Eye (tissue), 1 donor: ENCODE results near the gene NRP2.

Source experiments
- DNase-seq: peaks from one replicate; pipeline ENCODE4 v3.0.0-alpha.2; 2015

Gene NRP2

GRCh38 chr2:205713086-205713485 is 30.8 kb downstream of the NRP2 start:
- DNase-seq: no peak

DNA sequence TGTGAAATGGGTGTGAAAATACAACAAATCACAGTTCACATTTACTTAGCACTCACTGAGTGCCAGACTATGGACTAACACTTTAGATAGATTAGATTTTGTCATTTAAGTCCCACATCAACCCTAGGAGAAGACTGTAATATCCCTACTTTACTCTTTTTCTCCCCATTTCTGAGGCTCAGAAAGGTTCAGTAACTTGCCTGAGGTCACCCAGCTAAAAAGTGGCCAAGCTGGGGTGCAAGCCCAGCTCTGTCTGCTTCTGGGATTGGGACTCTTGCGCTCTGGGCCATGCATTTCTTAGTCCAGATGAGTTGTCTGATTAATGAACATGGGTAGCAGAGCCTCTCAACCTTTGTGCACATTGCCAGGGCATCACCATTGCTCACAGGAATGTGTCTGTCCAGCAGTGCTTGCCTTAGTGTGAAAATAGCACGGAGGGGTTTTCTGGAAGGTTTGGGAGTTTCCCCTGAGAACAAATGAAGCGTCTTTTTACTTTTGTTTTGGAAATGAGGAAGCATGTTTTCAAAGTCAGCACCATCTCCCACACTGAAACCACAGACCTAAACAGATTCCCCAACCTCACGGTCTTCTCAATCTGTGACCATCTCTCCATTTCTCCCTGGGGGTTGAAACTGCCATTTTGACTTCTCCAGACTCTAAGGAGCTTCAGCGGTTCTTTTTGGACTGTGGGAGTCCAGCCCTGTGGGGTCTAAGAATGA is 31.9 kb downstream of the NRP2 start:
- no peak for DNase-seq

DNA sequence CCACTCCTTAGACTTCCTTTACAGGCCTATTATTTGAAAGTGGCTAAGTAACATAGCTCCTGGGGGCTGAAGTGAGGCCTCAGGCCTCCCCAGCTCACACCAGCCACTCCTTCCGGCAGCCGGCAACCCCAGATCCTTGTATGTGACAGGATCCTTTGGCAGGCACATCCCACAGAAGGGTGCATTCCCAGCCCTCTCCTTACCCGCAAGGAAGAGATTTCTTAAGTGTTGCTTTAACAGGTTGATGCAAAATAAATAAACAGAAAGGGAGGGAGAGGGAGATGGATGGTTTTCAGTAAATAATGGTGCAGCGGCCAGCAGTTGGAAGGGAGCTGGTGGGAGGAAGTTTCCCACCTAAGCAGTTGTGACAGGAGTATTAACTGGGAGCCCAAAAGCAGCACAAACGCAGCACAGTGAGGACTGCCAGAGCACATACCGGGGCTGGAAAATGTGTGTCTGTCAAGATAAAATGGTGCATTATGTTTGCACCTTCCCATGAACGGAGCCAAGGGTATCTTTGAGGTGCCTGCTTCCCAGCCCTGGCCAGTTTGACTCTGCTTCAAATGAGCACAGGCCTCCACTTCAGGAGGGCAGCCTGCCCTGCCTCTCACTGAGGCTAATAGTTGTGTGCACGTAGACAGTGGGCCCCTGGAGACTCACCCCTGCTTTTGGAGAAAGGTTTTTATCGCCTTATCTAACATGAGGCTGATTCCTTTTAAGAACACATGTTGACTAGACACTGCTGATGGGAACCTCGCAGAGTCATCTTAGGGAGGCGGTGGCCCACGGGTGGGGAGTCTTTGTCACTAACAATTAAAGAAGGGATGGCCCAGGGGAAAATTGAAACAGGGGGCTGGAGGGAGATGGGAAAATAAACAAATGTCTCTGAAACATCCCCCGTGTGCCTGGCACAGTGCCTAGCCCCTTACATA is 32.8 kb downstream of the NRP2 start:
- no peak for DNase-seq

DNA sequence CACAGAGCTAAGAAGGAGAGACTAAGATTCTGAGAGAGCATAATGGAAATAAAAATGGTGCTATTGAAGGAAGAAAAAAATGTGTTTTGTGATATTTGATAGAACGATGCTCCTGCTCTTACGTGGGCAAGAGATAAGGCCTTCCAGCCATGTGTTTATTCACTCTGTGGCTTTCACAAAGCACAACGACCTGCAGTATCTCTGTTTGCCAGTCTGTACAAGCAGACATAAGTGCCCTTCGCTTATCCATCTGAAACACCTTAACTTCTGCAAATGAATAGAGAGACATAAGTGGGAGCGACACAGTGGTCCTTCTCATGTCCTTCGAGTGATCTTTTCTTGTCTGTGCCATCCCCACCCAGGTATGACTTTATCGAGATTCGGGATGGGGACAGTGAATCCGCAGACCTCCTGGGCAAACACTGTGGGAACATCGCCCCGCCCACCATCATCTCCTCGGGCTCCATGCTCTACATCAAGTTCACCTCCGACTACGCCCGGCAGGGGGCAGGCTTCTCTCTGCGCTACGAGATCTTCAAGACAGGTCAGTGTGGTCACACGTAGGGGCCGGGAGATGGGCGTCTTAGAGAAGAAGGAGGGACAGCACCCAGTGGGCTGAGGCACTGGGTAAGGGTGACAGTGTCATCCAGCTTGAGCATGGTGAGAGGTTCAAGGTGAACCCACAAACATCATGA is 33.7 kb downstream of the NRP2 start:
- DNase-seq: no peak

- no peak for DNase-seq
These were observed 35.0 kb downstream of the NRP2 start for GRCh38 chr2:205717175-205717846.

DNA sequence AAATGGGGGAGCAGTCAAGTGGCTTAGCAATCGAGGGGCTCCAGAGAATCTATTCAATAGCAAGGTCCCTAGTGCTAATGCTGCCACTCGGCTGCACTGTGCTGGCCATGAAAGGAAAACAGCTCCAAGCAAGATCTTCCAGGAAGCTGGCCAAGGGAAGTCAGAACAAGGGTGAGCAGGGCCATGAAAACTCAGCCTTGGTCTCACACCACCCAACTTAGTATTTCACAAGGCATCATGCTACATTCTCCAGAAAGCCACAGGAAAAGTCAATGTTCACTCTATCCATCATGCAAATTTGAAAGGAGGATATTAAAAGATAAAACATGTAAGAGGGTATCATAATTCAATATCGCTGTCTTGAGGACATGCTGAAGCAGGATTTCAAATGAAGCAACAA is 35.7 kb downstream of the NRP2 start:
- DNase-seq: no peak

GRCh38 chr2:205719847-205720246 is 37.5 kb downstream of the NRP2 start:
- DNase-seq: no peak

DNA sequence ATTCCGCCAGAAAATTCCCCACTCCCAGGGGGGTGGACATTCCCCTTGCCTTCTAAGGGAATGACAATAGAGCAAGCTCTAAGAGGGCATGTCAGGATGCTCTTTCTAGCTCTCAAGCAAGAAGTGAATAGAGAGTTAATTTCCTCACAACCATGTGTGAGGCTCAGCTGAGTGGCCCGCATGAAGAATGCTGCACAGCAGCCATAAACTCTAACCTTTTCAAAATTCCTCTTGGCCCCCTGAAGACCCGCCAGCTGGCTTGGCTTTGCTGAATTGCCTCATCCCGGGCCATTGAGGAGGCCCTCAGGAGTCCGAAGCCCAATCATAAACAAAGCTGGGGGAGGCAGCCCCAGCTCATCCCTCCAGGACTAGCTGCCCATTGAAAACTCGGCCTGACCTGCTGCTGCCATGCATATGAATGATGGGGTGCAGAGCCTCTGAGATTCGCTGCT is 38.2 kb downstream of the NRP2 start:
- no peak for DNase-seq

DNA sequence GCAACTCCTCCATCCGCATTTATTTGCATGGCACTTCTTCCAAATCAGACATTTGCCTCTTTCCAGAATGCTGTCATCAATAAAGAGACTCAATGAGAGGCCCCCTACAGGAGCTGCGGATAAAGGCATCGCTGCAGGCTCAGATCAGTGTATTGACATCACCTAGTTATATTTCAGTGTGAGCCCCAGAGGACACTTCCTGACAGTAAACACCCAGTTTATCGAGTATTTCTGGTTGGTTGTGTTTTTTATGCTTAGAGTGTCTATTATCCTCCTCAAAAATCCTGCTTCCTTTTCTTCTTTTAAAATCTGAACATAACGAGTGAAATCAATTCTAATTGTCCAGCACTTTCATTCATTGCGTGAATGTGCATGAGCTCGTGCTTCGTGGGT is 38.8 kb downstream of the NRP2 start:
- DNase-seq: peak; percentile 76

DNA sequence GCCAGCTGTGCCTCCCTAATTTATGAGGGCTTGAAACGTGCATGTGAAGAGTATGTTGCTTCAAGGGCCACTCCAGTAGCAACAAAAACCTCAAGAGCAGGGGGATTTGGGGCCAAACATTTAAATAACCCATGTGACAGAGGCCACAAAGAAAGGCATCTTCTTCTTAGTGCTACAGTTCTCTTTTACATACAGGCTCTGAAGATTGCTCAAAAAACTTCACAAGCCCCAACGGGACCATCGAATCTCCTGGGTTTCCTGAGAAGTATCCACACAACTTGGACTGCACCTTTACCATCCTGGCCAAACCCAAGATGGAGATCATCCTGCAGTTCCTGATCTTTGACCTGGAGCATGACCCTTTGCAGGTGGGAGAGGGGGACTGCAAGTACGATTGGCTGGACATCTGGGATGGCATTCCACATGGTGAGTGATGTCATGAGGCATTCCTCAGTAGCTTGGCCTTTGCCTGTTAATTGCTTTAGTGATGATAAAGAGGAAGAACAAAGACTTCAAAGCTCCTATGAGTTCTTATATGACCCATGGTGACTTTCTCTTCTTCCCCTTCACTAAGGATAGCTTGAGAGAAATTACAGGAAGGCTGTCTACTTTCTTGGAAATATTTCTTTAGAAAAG is 40.1 kb downstream of the NRP2 start:
- DNase-seq: no peak

- DNase-seq: no peak
These were observed 40.9 kb downstream of the NRP2 start for GRCh38 chr2:205723179-205723578.

DNA sequence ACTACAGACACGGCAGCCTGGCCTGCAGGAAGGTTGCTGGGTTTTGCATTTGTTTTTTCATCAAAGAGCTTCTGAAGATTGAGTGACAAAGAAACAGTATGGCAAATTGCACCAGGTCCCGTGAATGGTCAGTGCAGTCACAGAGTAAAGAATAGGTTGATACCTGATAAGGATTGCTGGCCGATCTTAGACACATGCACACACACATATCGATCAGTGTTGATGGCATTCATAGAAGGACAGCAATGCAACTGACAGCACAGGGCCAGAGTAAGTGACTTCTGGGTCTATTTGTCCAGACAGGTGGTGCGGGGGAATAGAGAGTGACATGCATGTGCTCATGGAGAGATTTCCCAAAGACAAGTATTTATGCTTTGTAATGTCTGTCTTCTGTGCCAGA is 42.8 kb downstream of the NRP2 start:
- DNase-seq: no peak

DNA sequence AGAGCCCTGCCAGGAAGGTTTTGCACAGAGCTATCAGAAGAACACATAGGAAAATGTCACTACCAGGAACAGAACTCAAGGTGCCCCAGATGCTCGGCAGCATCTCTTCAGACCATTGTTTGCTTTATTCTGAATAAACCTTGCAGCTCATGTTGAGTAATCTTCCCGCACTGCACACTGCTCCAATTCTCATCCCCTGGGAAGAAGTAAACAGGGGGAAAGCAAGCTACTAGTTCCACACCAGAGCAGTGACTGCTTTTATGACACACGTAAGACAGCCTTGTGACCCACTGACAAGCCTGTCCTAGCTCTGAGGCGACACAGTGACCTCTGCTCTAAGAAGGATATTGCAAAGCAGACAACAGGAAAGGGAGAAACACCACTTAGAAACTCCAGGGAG is 44.2 kb downstream of the NRP2 start:
- DNase-seq: no peak

- DNase-seq: no peak
These were observed 44.9 kb downstream of the NRP2 start for GRCh38 chr2:205727174-205727573.

DNA sequence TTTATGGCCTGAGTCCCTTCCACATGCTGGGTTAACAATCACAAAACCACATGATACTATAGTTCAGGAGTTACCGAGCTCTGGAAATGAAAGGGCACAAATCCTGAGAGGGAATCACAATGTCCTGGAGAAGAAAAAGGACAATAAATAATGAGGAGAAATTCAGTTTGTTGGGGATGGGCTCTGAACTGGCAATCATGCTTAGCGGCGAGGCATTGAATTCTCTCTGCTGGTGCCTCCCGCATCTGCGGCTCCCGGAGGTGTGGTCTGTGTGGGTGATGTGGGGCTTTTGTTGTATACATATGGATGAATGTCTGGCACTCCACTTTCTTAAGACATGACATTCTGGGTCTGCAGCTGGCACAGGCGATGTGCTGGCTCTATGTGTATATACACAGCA is 46.1 kb downstream of the NRP2 start:
- DNase-seq: no peak

DNA sequence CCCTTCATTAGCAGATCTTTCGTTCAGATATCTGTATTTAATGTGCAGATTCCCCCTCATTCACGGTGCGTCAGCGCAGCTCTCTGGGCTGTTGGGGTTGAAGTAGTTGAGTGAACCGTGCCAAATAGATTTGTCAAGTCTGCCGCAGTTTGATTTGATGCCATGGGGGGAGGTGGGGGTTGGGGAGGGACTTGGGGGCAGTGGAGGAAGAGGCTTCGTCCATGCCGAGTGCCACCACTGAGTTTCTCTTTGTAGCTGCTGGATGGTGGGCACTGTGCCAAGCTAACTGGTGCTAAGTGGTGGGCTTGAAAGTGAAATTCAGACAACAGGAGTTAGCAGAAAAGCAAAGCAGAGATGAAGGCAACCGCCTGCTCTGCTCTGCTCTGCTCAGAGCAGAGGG is 47.9 kb downstream of the NRP2 start:
- DNase-seq: no peak

DNA sequence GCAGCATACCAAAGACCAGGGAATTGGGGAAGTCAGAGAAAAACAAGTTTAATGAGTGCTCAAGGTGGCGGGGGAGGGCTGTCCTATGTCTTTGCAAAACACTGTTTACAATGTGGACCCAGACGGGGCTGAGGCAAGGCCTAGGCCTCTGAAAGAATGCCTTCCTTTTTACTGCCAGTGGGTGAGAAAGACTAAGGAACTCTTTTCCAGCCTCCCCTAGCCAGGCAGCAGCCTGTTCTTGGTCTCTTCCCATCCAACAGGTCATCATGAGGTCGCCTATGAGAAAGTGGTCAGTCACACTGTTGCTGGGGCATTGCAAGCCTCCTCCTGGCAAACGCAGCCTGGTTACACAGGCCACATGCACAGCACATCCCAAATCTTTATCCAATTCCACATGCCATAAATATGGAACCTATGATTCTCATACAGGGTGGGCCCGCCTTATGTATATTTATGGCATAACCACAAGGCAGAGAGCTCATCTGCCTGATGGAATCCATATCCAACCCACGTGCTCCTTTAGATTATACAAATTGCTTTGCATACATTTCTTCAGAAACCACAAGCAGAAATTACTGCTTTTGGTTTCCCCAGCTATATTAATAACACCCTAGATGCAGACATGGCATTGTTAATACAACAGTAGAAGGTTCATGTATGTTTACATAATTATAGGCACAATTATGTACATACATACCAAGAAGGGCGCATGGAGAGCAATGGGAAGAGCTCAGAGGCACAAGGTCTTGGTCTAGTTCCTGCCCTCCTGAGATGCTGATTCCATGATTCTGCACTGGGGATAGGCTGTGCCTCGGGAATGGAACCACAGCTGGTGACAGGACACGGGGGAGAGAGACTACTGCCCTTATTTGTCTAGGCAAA is 48.6 kb downstream of the NRP2 start:
- DNase-seq: no peak

DNA sequence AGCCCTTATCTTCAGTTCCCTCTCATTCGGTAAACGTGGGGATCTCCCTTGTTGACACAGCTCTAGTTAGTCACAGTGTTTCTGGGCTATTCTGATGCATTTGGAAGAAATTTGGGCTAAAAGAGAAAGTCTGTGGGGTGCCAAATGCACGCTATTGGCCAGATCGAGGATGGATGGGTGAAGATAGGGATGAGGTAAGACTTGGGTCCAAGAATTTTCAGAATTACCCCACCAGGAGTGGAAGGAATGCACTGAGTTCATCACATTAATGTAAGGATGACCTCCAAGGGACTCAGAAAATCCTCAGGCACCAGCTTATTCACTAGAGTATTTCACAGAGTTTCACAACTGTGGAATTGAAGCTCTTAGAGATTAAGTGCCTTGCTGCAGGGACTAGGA is 49.3 kb downstream of the NRP2 start:
- peak; percentile 20 for DNase-seq

GRCh38 chr2:205732314-205732713 is 50.0 kb downstream of the NRP2 start:
- no peak for DNase-seq

DNA sequence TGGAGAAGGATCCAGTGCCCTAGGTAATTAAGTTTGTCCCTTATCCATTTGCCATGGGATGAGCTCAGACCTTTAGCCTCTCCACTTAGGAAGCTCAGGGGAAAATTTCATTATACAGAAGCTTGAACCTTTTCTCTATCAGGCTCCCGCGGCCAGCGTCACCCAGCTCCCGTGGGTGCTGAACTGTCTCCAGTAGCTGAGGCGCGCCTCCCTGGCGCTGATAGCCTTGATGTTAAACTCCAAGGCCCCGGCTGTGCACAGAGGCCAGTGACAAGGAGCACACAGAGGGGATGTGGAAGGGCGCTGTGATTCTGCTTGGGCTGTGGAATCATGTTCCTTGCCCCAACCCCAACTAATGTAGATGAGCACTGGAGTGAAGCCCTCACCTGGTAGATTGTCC is 50.8 kb downstream of the NRP2 start:
- DNase-seq: no peak

DNA sequence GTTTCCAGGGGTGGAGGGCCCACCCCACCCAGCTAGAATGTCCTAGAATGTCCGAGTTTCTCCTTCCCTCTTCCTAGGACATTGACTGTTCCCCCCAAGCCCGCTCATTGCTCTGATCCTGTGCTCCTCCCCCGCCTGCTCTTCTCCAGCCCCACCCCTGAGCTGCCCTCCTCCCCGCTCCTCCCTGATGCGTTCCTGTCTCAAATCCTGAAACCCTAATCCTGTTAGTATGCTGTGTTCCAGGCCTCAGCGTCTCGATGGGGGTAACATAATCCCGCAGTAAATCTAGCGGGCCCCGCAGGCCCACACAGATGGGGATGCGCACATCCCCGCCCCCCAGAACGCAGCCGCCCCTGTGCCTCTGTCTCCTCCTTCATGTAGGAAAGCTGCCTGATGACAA is 51.3 kb downstream of the NRP2 start:
- no peak for DNase-seq
